Motor neuron (in vitro differentiated cells): ENCODE data around the gene IL1R1. TPM values are rescaled to one million over a fixed set of nuclear protein-coding genes. Genes with fewer than 3 reads are reported as not detected.

ENCODE experiments used
- ATAC-seq, 8 experiments: fragments of 200-7000 bp; cut with Tn5 transposase; replicated peaks in 6 of 8; 2 replicates each; pipeline ENCODE4 v1.8.0; 2021; ENCODE audit warnings: mild to moderate bottlenecking in 8 of 8, moderate library complexity in 8 of 8
- H3K27ac ChIP-seq, 2 donors: fragments of 250-450 bp; sonication (Bioruptor Pico); 2 replicates each; pipeline ENCODE4 v1.9.0; 2021; ENCODE audit warnings: antibody characterized with exemption in 2 of 2, mild to moderate bottlenecking in 2 of 2, moderate library complexity in 1 of 2
- H3K4me1 ChIP-seq, 2 donors: fragments of 250-450 bp; sonication (Bioruptor Pico); replicated peaks in 1 of 2; 2 replicates each; pipeline ENCODE4 v1.6.1; 2021; ENCODE audit warnings: antibody characterized with exemption in 2 of 2, mild to moderate bottlenecking in 2 of 2, moderate library complexity in 1 of 2
- H3K4me3 ChIP-seq, 5 donors: fragments of 250-450 bp; sonication (Bioruptor Pico); 2 replicates each; pipeline ENCODE4 v1.9.0; 2021; ENCODE audit warnings: antibody characterized with exemption in 5 of 5, mild to moderate bottlenecking in 5 of 5, moderate library complexity in 4 of 5
- WGBS, 10 experiments: fragments of 450-650 bp; shearing (Covaris generic); methylation state at CpG; one replicate each; pipeline ENCODE4 v1.0.0; 2022; 5-methylcytosine and 5-hydroxymethylcytosine counted together
- in situ Hi-C, 9 experiments: fragments of 400-800 bp; cut with MboI; loops; one replicate each; pipeline ENCODE4 v1.15.0; 2021; ENCODE audit warnings: low sequenced_read_pairs in 9 of 9, low pct_unique_long_range_greater_than_20kb in 2 of 9; ENCODE audit not compliant: unreplicated experiment in 9 of 9
- total RNA-seq, 8 experiments: library from RNA; unstranded; fragments of 300-600 nt; gene quantifications; 2 replicates each; pipeline versions ENCODE4 v1.2.3 to v1.2.4, GENCODE V29; 2022

Gene IL1R1
- total RNA-seq, 8 experiments from 2014 or later = 0.05 to 35.4 (median 0.90) TPM

- Histone ChIP-seq H3K27ac (no peak overlapping the region), H3K4me1 (peaks cover 4 to 9% of the 10 kb centered on the region in 2 donors), H3K4me3 (no peak overlapping the region)
- 66 to 95% (median 80%) methylated on average over 2 to 6 of the region's 8 CpGs; no CpG with 5 or more reads in 2 of the 10 experiments for WGBS, 10 experiments
- in situ Hi-C loops = no loop called here
- ATAC-seq = no peak
Measured at GRCh38 chr2:102224824-102225739, 82.5 kb downstream of the IL1R1 start.

- Histone ChIP-seq H3K4me1 (peaks cover 4 to 9% of the 10 kb centered on the region in 2 donors), H3K4me3 (no peak overlapping the region), H3K27ac (no peak overlapping the region)
- in situ Hi-C loops = no loop called here
- WGBS, 10 experiments = 57 to 100% (median 87%) methylated on average over 1 to 6 of the region's 6 CpGs
- no peak for ATAC-seq
Measured at GRCh38 chr2:102226171-102226570, 83.6 kb downstream of the IL1R1 start.

- WGBS, 10 experiments = 21 to 94% (median 65%) methylated on average over 2 to 7 of the region's 7 CpGs
- H3K4me3 ChIP-seq = no peak overlapping the region
- no peak overlapping the region for H3K27ac ChIP-seq
- in situ Hi-C loops = no loop called here
- peak in 2 of 8 experiments; percentile 1 to 3 for ATAC-seq
- peaks cover 4 to 9% of the 10 kb centered on the region in 2 donors for H3K4me1 ChIP-seq
Measured at GRCh38 chr2:102226612-102227391, 84.3 kb downstream of the IL1R1 start.

- H3K27ac ChIP-seq = no peak overlapping the region
- peaks cover 4 to 9% of the 10 kb centered on the region in 2 donors for H3K4me1 ChIP-seq
- H3K4me3 ChIP-seq = no peak overlapping the region
- ATAC-seq = no peak
- 11 to 100% (median 80%) methylated on average over 1 to 6 of the region's 6 CpGs for WGBS, 10 experiments
- in situ Hi-C loops = no loop called here
Measured at GRCh38 chr2:102229141-102229769, 86.7 kb downstream of the IL1R1 start.

Other genes with a start within 250 kb of the IL1R1 start
- under 1 TPM in 4 of 8 experiments, not detected in 4; 0.23 to 0.58 (median 0.49) TPM for gene IL1R2, start 150.8 kb upstream of the IL1R1 start, total RNA-seq
- gene IL1RL2, start 44.3 kb downstream of the IL1R1 start, total RNA-seq = under 1 TPM in 3 of 8 experiments, not detected in 5; 0.05 to 0.41 (median 0.14) TPM
- 1 to 10 TPM in 1 of 8 experiments, under 1 TPM in 3, not detected in 4; 0.08 to 2.0 (median 0.34) TPM for gene IL1RL1, start 168.8 kb downstream of the IL1R1 start, total RNA-seq
- gene IL18R1, start 213.1 kb downstream of the IL1R1 start, total RNA-seq = 10 to 100 TPM in 2 of 8 experiments, 1 to 10 TPM in 1, under 1 TPM in 5; 0.17 to 56.7 (median 0.54) TPM